Astrocyte of the cerebellum (primary cell): ENCODE results near the gene RPS15.

Source experiments
- DNase-seq: peaks from one replicate; pipeline ENCODE4 v3.0.0-alpha.2; 2011; ENCODE audit warnings: low read depth
- H3K4me3 ChIP-seq: 2 replicates; pipeline ENCODE4 v1.5.1; 2011; ENCODE audit warnings: mild to moderate bottlenecking, low read depth, low read length, moderate library complexity
- CTCF ChIP-seq: IDR thresholded peaks from 2 replicates; pipeline ENCODE4 v1.5.1; 2012; ENCODE audit warnings: low read length, low read depth, moderate library complexity, mild to moderate bottlenecking; ENCODE audit errors: missing control alignments
- in situ Hi-C: cut with HindIII; loops from 2 replicates; pipeline ENCODE4 v1.10.0; 2017; ENCODE audit warnings: low sequenced_read_pairs

Gene RPS15

GRCh38 chr19:1488282-1488601, 50.0 kb downstream of the RPS15 start:
- in situ Hi-C loops, result no loop called here
- no peak for TF ChIP-seq CTCF
- DNase-seq, result no peak
- H3K4me3 ChIP-seq, result no peak overlapping the region

- peak overlapping the region; percentile 49 for H3K4me3 ChIP-seq
- TF ChIP-seq CTCF, result no peak
- in situ Hi-C loops, result no loop called here
- DNase-seq, result no peak
Measured at GRCh38 chr19:1489463-1490310, 51.5 kb downstream of the RPS15 start.
